ENCODE results near the gene S100B. TPM values are rescaled to one million over a fixed set of nuclear protein-coding genes. Genes with fewer than 3 reads are reported as not detected.

The S100B gene
- total RNA-seq, 4 donors from 2014 or later = 0.89 to 4.9 TPM; not detected in 2

GRCh38 chr21:46618738-46619379 is 14.0 kb upstream of the S100B start:
- 84 to 87% methylated on average over 5 of the region's 5 CpGs for WGBS, 2 donors
- Histone ChIP-seq H3K27me3 (no peaks in the 10 kb centered on the region), H3K36me3 (no peaks in the 10 kb centered on the region), H3K9me3 (no peaks in the 10 kb centered on the region), H3K4me1 (peaks cover 6 to 7% of the 10 kb centered on the region in 2 donors), H3K27ac (no peak overlapping the region), H3K4me3 (replicated peaks in 1 of 3) (no peak overlapping the region)
- TF ChIP-seq CTCF (IDR thresholded peaks at IDR 0.05) (no peak), POLR2A (IDR thresholded peaks at IDR 0.05) (no peak)
- DNase-seq = no peak
- intact Hi-C loops (cut with DNase I) = no loop called here

DNA sequence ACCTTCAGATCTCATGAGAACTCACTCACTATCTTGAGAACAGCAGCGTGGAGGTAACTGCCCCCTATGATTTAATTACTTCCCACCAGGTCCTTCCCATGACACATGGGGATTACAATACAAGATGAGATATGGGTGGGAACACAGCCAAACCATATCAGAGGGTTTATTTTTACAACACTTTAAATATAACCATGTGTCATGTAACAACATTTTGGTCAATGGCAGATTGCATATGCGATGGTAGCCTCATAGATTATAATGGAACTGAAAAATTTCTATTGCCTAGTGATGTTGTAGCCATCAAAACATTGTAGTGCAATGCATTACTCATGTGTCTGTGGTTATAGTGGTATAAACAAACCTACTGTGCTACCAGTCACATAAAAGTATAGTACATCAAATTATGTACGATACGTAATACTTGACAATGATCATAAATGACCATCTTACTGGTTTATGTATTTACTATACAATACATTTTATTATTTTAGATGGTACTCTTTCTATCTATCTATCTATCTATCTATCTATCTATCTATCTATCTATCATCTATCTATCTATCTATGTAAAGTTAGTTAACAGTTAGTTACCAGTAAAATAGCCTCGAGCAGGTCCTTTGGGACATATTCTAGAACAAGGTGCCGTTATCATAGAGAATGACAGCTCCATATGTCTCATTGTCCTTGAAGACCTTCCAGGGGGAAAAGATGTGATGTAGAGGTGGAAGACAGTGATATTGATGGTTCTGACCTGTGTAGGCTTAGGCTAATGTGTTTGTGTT is 12.6 kb upstream of the S100B start:
- Histone ChIP-seq H3K4me1 (peaks cover 4 to 7% of the 10 kb centered on the region in 2 donors), H3K27ac (no peak overlapping the region), H3K36me3 (no peaks in the 10 kb centered on the region), H3K27me3 (no peaks in the 10 kb centered on the region), H3K4me3 (replicated peaks in 1 of 3) (no peak overlapping the region), H3K9me3 (no peaks in the 10 kb centered on the region)
- intact Hi-C loops (cut with DNase I) = no loop called here
- no peak for DNase-seq
- WGBS, 2 donors = 85 to 90% methylated on average over 6 of the region's 6 CpGs
- no peak for TF ChIP-seq POLR2A (IDR thresholded peaks at IDR 0.05)
- TF ChIP-seq CTCF (IDR thresholded peaks at IDR 0.05) = no peak

GRCh38 chr21:46616656-46617055 is 11.8 kb upstream of the S100B start:
- H3K4me3 ChIP-seq (replicated peaks in 1 of 3) = no peak overlapping the region
- 100% methylated on average over 1 of the region's 1 CpG for WGBS, 2 donors
- H3K27me3 ChIP-seq = no peaks in the 10 kb centered on the region
- H3K27ac ChIP-seq = no peak overlapping the region
- H3K36me3 ChIP-seq = no peaks in the 10 kb centered on the region
- intact Hi-C loops (cut with DNase I) = no loop called here
- peaks cover 0 to under 1% of the 10 kb centered on the region in 2 donors for H3K4me1 ChIP-seq
- no peaks in the 10 kb centered on the region for H3K9me3 ChIP-seq
- DNase-seq = no peak
- TF ChIP-seq POLR2A (IDR thresholded peaks at IDR 0.05) (no peak), CTCF (IDR thresholded peaks at IDR 0.05) (no peak)

- H3K4me3 ChIP-seq (replicated peaks in 1 of 3) = no peak overlapping the region
- H3K9me3 ChIP-seq = no peaks in the 10 kb centered on the region
- no peak for DNase-seq
- intact Hi-C loops (cut with DNase I) = no loop called here
- no peaks in the 10 kb centered on the region for H3K27me3 ChIP-seq
- no peak for TF ChIP-seq CTCF (IDR thresholded peaks at IDR 0.05)
- no peaks in the 10 kb centered on the region for H3K4me1 ChIP-seq
- 94% methylated on average over 2 of the region's 2 CpGs for WGBS, 2 donors
- H3K36me3 ChIP-seq = no peaks in the 10 kb centered on the region
- no peak overlapping the region for H3K27ac ChIP-seq
Observed at GRCh38 chr21:46616050-46616449, 11.2 kb upstream of the S100B start.

- no peaks in the 10 kb centered on the region for H3K27me3 ChIP-seq
- no peaks in the 10 kb centered on the region for H3K4me1 ChIP-seq
- H3K27ac ChIP-seq = no peak overlapping the region
- WGBS, 2 donors = 59 to 65% methylated on average over 6 of the region's 6 CpGs
- DNase-seq = no peak
- H3K9me3 ChIP-seq = no peaks in the 10 kb centered on the region
- TF ChIP-seq POLR2A (IDR thresholded peaks at IDR 0.05) = no peak
- TF ChIP-seq CTCF (IDR thresholded peaks at IDR 0.05) = no peak
- no peaks in the 10 kb centered on the region for H3K36me3 ChIP-seq
- intact Hi-C loops (cut with DNase I) = no loop called here
- H3K4me3 ChIP-seq (replicated peaks in 1 of 3) = no peak overlapping the region
Observed at GRCh38 chr21:46613391-46613790, 8.5 kb upstream of the S100B start.
